ENCODE results near the gene LYRM1.
A peak's percentile ranks its signal among the peaks of the same experiment; 100 is the strongest.

LYRM1 gene

DNA sequence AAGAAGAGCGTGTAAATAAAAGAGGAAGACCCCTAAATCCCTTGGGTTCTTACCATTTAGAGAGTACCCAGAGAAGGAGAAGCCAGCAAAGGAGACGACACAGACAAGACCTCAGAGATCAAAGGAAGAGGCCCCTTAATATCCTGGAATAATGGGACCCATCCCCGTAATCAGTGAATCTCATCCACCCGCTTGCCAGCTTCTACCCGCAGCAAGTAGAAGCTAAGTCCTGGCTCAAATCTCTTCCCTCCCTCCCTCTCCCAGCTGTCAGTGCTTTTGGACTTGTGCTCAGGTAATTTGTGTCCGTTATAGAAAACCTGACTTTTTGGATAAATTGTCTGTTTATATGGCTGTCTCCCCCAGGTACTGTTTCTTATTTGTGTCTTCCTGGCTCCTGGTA, 1.9 kb downstream of the LYRM1 start:
- no peak for DNase-seq

DNA sequence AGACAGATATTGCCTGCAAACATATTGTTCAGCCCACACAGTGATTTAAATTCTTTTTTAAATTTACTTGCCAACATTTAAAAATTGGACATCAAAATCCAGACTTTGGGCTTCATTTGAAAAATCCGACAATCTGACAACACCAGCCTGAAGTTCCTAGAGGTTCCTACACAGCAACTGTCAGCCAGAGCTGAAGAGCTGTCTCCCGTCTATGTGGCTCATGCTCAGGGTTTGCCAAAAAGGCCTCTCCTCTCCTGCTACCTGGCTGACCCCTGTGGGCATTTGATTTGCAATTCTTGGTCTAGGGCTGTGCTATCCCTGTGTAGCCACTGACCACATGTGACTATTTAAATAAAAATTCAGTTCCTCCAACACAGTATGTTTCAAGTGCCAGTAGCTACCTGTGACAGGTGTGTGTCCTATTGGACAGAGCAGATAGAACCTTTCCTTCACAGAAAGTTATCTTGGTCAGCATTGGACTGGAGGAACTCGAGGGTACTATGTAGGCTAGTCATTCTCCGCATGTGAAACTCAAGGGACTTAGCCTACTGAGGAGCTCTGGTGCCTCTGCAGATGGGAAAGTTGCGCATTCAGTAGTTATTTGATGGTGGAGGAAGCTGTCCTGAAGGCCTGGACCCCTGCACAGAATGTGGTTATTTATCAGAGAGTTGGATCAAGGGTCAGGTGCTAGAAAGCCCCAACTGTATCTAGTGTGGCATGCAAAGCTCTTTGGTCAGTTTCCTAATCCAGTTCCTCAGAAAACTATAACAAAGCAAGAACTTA, 2.7 kb downstream of the LYRM1 start:
- DNase-seq, result peak; percentile 62 to 65

DNA sequence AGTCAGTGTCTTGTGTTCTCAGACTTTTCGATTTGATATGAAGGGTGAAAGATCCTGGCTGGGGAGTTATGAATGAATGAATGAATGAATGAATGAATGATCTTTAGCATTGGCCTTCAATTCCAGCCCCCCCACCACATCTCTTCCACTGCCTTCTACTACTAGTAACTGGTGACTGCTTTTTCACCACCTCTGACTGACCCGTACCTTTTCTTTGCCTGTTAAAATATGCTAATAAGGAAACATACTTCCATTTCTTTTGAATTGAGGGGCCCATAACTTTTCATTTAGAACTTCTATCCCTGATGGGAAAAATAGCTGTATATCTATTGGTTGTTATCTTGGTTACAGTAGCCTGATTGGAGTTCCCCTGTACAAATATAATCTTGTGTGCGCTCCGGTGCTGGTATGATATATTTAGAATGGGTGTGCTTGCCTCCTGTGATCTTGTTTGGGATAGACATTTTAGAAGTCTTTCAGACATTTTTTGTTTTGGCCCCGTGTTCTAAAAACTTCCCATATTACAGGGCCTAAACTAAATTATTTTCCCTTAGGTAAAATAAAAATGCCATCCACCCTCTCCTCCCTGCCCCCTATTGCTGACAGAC, 3.4 kb downstream of the LYRM1 start:
- no peak for DNase-seq

DNA sequence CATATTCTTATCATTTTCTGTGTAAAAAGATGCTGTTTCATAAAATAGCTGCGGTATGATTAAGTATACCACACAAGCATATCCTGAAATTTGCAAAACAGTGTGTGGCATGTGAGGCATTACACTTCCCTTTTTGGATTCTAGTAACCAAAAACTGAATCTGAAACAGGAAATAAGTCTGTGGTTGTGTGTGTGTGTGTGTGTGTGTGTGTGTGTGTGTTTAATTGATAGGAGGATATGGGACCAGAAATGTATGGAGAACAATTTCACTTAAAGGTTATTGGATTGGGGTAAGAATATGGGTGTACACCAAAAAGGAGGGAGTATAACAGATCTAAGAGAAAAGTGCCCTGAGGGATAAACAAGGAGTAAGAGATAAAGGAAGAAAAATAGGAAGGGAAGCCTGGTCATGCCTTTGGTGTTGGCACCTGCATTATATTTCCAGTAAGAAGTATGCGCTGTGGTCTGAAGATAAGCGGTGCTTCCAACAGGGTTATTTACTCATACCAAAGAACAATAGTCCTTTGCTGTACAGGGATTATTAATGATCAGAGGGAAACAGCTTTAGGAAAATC, 4.0 kb downstream of the LYRM1 start:
- DNase-seq, result peak; percentile 85 to 93

DNA sequence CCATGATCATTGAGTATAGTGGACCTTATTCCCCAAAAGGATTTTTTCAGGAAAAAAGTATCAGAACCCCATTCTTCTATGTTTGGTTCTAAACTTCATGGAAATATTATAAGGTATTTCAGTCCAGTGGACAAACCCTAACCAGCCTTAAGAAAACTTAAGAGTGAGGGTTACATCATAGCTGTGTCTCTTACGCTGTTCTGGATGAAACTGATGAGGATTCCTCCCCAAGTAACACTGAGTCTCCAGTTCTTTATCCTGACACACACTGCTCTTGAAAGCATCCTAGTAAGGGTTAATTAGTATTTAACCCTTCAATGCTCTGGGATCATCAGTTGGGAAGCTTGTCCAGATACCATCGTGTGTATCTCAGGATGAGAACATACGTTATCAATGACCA, 5.0 kb downstream of the LYRM1 start:
- no peak for DNase-seq

DNA sequence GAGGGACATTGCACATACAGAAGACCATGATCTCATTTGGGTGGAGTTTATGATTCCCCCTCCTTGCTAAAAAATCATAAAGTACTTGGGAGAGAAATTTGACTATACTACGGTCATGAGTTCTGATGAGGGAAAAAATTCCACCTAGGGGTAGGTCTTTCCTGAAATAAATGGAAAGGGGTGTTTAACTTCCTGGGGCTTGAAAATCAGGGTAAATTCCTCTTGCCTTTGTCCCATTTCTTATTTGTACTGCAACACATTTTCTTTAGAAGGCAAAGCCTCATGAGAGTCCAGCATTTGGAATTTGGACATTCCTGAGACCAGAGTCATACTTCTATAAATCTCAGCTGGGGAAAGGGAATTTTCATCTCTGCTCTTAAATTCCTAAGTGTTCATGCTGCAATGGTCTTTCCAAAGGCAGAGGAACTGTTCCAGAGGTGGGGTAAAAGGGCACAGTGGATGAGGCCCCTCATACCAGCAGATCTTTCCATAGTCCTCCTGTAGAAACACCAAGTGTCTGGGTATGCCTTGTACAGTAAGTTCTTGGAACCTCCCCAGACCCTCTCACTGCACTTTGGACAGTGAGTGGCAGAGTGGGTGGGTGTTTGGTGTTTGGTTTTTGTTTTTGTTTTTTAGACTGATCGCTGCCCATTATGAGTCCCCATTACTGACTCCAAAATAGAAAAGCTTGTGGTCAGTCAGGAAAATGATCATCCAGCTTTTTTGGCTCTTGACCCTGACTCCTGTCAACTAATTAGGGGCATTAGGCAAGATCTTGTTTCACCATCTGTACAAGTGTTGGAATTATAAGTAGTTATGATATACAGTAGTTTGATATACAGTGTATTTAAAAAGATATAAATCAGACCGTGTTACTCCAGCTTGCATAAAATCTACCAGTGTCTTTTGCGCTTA, 6.0 kb downstream of the LYRM1 start:
- peak in 1 of 2 donors; percentile 31 for DNase-seq

DNA sequence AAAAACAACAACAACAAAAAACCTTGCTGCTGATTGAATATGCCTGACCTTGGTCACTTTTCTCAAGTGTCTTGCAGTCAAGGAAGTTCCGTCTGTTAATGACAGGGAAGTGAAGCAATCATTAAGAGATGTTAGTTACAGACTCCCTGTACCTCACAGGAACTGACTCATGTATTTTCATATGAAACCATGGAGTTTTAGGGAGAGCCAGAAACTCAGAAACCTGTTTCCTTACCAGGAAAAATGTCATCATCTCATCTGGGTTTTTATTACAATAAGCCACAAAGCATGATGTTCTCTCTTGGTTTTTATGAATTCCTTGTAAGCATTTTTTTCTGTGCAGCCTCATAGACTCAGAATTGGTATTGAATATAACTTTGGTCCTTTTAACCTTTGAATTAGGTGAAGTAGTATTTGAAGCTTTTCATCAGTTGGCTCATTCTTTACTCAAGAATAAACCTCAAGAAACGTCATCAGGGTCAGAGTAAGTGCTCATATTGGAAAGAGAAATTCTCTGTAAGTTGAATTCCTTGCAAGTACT, 10.3 kb downstream of the LYRM1 start:
- DNase-seq, result peak; percentile 77 to 95

DNA sequence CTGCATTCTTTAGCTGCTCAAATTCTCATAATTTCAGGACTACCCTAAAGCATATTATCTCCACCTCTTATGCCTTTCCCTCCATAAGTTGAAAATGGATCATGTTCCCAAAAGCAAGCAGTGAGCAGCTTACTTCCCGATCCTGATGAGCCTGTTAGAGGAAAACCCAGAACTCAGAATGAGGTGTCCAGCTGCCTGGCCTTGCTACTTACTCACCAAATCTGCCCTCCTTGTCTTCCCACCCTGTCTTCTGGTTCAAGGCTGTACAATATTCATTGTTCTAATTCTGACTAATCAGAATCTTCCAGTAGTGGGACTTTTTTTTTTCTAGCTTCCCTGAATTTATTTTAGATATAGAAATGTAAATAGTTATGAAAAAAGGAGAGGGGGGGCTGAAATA, 10.8 kb downstream of the LYRM1 start:
- no peak for DNase-seq

DNA sequence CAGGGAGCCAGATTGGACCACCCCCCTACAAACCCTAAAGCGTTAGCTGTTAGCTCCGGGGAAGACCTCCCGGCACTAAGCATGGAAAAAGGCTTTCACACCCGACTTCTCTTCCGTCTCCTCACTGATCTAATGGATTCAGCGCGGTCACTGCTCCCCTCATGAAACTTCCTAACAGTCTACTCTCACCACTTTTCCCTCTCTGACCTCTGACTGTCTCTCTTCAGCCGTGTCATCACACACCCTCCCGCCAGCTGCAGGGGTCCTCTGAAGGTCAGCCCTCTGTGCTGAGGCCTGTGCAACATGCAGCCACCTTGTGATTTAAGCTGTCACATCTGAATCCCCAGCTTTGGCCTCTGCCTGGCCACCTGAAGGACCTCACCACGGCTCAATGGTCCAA, 15.7 kb downstream of the LYRM1 start:
- DNase-seq, result no peak

DNA sequence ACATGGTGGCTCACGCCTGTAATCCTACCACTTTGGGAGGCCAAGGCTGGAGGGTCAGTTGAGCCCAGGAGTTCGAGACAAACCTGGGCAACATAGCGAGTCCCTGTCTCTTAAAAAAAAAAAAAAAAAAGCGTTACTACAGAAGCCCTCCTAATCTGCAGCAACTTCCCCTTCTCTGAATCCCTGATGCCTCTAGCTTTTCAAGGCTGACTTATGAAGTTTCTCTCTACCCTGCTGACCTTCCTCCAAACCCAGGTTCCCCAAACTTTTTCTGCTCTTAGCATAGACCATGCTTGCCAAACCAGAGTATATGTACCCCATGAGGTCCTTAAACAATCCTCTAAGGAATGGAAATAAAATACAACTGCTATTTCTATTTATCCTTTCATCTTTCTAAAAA, 16.4 kb downstream of the LYRM1 start:
- DNase-seq, result peak; percentile 71 to 81

DNA sequence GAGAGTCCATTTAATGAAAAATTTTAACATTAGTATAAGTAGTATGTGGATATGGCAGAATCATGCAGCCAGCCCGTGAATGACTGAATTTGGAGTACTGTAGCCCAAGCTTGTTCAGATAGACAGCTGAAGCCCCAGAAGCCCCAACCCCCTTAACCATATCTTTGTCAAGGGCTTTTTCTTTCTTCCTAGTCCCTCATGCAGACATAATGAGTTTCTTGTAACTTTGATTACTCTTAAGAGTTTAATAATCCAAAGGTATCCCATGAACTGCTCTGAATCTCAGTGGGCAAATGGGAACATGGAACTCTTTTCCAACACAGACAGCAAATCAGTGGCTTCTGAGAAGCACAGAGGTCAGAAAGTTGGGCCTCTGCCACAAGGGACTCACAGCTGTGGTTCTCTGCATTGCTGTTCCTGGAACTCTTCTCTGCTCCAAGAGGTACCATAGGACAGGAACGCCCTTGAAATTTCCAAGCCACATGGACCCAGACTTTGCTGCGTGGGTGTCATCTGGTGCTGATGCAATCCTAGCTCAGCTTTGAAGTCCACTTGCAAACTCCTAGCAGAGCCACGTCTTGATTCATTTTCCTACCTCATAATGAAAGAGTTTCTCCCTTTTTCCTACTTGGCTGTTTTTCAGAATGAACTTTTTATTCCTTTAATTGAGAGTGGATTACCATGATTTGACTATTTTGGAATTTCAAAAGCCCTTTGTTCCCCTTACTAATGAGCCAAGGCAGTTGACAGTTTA, 18.1 kb downstream of the LYRM1 start:
- peak; percentile 85 to 89 for DNase-seq

DNA sequence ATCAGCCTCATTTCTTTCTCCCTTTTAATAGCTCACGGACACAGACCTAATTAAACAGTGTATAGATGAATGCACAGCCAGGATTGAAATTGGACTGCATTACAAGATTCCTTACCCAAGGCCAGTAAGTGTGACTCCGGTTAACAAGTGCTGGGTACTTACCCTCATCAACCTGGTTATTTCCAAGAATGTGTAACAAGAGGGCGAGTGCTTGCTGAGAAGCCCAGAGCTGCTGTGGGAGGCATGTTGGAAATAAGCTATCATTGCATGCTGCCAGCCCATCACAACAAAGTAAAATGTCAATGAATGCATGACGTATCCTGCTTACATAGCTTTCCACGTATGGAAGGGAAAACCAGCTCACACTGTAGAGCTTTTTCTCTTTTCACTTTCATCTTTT, 19.5 kb downstream of the LYRM1 start:
- no peak for DNase-seq

DNA sequence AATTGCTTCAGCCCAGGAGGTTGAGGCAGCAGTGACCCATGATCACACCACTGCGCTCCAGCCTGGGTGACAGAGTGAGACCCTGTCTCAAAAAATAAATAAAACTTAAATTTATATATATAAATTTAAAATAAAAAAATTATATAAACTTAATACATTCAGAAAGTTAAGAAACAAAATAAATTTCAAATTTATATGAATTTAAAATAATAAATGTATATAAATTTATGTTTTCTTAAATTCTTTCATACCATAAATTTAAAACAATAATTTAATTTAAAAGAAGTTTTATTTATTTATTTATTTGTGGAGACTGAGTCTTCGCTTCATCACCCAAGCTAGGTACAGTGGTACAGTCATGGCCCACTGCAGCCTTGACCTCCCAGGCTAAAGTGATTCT, 20.2 kb downstream of the LYRM1 start:
- no peak for DNase-seq

DNA sequence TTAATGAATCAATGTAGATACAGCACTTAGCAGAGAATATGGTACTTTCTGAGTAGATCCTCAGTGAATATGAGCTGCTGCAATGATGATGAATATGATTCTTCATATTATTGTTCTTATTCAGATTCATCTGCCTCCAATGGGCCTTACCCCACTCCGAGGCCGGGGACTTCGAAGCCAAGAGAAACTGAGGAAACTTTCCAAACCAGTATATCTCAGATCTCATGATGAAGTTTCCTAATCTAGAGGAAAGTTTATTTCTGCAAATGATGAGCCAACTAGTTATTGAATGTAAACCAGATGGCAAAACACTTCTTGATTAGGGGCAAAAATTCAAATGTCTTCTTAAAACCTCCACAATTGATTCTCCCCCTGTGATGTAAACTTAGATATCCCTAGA, 23.3 kb downstream of the LYRM1 start:
- no peak for DNase-seq

DNA sequence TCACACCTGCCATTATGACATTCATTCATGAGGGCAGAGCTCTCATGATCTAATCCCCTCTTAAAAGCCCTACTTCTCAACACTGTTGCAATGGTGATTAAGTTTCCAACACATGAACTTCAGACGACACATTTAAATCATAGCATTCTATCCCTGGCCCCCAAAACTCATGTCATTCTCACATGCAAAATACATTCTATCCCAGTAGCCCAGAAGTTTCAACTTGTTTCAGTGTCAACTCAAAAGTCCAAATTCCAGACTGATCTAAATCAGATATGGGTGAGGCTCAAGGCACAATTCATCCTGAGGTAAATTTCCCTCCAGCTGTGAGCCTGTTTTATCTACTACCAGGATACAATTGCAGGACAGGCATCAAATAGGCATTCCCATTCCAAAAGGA, 25.2 kb downstream of the LYRM1 start:
- no peak for DNase-seq

DNA sequence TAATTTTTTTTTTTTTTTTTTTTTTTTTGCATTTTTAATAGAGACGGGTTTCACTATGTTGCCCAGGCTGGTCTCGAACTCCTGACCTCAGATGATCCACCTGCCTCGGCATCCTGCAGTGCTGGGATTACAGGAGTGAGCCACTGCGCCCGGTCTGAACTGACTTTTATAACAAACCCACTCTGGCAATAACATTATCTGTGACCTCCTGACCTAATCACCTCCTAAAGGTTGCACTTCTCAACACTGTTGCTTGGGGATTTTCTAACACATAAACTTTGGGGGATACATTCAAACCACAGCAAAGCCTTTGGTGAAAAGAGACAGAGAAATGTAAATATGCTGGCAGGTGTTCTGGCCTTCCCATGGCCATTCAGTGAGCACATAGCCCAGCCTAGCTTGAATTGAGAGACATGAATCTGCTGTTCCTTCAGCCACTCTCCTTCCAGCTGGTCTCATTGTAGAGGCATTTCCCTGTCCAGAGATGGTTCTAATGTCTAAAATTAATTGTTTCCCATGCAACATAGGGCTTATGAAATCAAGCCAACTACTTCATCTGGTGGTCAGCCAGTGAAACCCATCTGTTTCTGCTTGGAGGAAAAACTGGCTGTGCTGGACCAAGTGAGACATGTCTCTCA, 28.3 kb downstream of the LYRM1 start:
- no peak for DNase-seq

DNA sequence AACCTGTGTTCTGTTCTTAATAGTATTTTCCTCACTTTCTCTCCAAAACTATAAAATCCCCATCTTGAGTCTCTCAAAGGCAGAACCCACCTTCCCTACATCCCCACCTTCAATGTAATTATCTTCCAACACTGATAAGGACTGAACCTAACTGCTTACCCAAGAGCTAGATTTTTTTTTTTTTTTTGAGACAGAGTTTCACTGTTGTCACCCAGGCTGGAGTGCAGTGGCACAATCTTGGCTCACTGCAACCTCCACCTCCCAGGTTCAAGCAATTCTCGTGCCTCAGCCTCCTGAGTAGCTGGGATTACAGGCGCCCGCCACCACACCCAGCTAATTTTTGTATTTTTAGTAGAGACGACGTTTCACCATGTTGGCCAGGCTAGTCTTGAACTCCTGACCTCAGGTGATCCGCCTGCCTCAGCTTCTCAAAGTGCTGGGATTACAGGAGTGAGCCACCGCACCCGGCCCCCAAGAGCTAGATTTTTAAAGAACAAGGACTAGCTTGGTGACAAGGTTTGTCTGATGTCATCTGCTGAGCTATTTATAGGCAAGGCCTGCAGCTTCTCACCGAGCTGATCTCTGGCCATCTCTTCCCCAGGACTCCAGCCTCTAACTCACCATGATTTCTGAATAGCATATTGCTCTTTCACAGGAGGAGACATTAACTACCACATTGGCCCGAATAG, 29.2 kb downstream of the LYRM1 start:
- DNase-seq, result peak in 1 of 2 donors; percentile 24

DNA sequence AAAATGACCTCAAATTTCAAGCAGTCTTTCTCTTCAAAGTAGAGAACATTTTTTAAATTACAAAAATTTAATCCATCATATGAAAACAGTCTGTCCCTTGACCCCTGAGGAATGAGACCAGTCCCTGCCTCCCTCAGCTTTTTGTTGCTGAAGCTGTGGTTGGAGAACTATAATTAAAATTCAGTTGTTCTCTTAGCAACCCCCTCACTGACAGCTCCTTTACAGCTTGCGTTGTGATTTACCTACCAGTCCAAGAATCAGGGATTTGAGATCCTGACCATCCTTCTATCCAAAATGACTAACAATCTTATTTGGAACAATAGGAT, 29.8 kb downstream of the LYRM1 start:
- no peak for DNase-seq

DNA sequence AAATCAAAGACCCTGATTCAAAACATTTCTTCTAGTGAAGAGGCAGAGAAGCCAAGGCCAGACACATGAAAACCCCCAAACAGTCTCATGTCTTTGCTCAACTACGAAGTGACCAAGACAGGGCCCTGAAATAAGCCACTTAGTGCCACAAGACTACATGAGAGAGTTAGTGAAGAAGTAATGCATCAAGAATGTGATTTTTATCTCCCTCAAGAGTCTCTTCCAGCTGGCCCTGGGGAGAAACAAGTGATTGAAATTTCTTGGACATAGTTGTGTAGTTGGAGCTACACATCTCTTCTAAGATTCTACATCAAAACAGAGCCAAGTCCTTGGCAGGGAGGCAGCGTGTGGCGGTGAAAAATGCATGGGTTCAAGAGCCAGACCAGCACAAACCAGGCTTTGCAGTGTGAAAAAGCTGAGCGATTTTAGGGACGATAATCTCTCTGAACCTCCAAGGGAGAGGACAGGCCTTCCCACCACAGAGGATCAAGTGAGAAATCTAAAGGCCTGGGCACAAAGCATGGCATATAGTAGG, 30.6 kb downstream of the LYRM1 start:
- no peak for DNase-seq

DNA sequence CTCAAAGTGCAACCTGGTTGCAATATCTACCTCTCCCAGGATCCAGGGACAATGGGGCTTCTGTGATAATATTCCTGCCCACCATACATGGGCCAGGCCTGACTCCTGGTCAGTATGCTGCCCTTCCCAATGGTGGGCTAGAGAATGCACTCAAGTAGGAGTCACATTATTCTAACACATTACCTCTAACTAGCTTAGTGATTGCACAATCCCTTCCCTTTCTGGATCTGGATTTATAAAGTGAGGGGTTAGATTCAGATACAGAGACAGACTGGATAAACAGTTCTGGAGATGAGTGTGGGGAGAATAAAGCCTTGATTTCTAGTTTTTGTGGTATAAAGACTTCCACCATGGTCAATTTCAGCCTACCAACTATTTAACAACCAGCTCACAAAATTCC, 33.0 kb downstream of the LYRM1 start:
- DNase-seq, result no peak

DNA sequence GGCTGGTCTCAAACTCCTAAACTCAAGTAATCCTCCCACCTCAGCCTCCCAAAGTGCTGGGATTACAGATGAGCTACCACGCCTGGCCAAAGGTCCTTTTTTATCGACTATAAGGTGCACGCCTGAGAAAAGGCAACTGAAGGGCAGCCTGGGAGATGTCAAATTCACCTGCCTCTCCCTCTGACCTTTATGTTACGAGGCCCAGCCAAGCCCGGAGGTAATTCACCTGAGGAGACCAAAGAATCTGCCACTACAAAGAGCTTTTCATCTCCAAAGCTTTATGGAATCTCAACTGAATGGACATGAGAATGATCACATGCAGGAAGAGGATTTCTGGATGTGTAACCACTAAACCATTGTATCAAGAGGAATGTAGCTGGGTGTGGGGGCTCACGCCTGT, 37.2 kb downstream of the LYRM1 start:
- DNase-seq, result no peak

Measured in inflammatory macrophage (primary cell).